HEK293 (cell line): ENCODE results near the gene CRYZL1.

ENCODE experiments used
- GLI4 ChIP-seq: fragments of 450-650 bp; formaldehyde crosslinking; IDR thresholded peaks from 2 replicates; pipeline ENCODE4 v1.5.1; 2016; ENCODE audit warnings: missing biosample characterization, missing genetic modification characterization
- HOXC10 ChIP-seq: sonication (generic); formaldehyde crosslinking; IDR thresholded peaks from 2 replicates; pipeline ENCODE4 v1.8.1; 2023; ENCODE audit warnings: mild to moderate bottlenecking, missing genetic modification reagents
- OSR2 ChIP-seq: fragments of 450-650 bp; formaldehyde crosslinking; IDR thresholded peaks from 2 replicates; pipeline ENCODE4 v1.5.1; 2016; ENCODE audit warnings: missing biosample characterization, missing genetic modification characterization
- REPIN1 ChIP-seq: fragments of 450-650 bp; formaldehyde crosslinking; IDR thresholded peaks from 2 replicates; pipeline ENCODE4 v1.5.1; 2017; ENCODE audit warnings: missing biosample characterization, missing genetic modification characterization, low read depth
- SP2 ChIP-seq: fragments of 450-650 bp; formaldehyde crosslinking; IDR thresholded peaks from 2 replicates; pipeline ENCODE4 v1.5.1; 2016; ENCODE audit warnings: missing biosample characterization, missing genetic modification characterization
- SP7 ChIP-seq: fragments of 450-650 bp; formaldehyde crosslinking; IDR thresholded peaks from 2 replicates; pipeline ENCODE4 v1.5.1; 2016; ENCODE audit warnings: missing biosample characterization, missing genetic modification characterization
- ZFHX2 ChIP-seq: fragments of 450-650 bp; formaldehyde crosslinking; conservative IDR thresholded peaks from 2 replicates; pipeline ENCODE4 v1.5.1; 2016; ENCODE audit warnings: missing biosample characterization, missing genetic modification characterization
- ZFP37 ChIP-seq: fragments of 450-650 bp; formaldehyde crosslinking; IDR thresholded peaks from 2 replicates; pipeline ENCODE4 v1.5.1; 2016; ENCODE audit warnings: missing biosample characterization, missing genetic modification characterization
- ZNF10 ChIP-seq: fragments of 450-650 bp; formaldehyde crosslinking; IDR thresholded peaks from 2 replicates; pipeline ENCODE4 v1.5.1; 2017; ENCODE audit warnings: missing biosample characterization, missing genetic modification characterization
- ZNF175 ChIP-seq: fragments of 450-650 bp; formaldehyde crosslinking; IDR thresholded peaks from 2 replicates; pipeline ENCODE4 v1.5.1; 2016; ENCODE audit warnings: missing biosample characterization, missing genetic modification characterization
- ZNF2 ChIP-seq: fragments of 450-650 bp; formaldehyde crosslinking; IDR thresholded peaks from 2 replicates; pipeline ENCODE4 v1.5.1; 2016; ENCODE audit warnings: missing biosample characterization, missing genetic modification characterization
- ZNF239 ChIP-seq: fragments of 450-650 bp; formaldehyde crosslinking; IDR thresholded peaks from 2 replicates; pipeline ENCODE4 v1.5.1; 2016; ENCODE audit warnings: missing biosample characterization, missing genetic modification characterization
- ZNF24 ChIP-seq: fragments of 450-650 bp; formaldehyde crosslinking; IDR thresholded peaks from 2 replicates; pipeline ENCODE4 v1.5.1; 2016; ENCODE audit warnings: missing biosample characterization, missing genetic modification characterization
- ZNF302 ChIP-seq: fragments of 450-650 bp; formaldehyde crosslinking; IDR thresholded peaks from 2 replicates; pipeline ENCODE4 v1.5.1; 2016; ENCODE audit warnings: missing biosample characterization, missing genetic modification characterization, low read depth
- ZNF341 ChIP-seq: fragments of 450-650 bp; formaldehyde crosslinking; IDR thresholded peaks from 2 replicates; pipeline ENCODE4; 2016; ENCODE audit warnings: low read depth, missing biosample characterization, missing genetic modification characterization
- ZNF391 ChIP-seq: fragments of 450-650 bp; formaldehyde crosslinking; IDR thresholded peaks from 2 replicates; pipeline ENCODE4 v1.5.1; 2016; ENCODE audit warnings: low read depth, missing biosample characterization, missing genetic modification characterization, borderline replicate concordance
- ZNF510 ChIP-seq: fragments of 450-650 bp; formaldehyde crosslinking; IDR thresholded peaks from 2 replicates; pipeline ENCODE4 v1.5.1; 2018; ENCODE audit warnings: mild to moderate bottlenecking, missing genetic modification characterization, missing biosample characterization; ENCODE audit not compliant: insufficient replicate concordance
- ZNF561 ChIP-seq: fragments of 450-650 bp; IDR thresholded peaks from 2 replicates; pipeline ENCODE4 v1.5.1; 2018; ENCODE audit warnings: missing biosample characterization, missing genetic modification characterization, borderline replicate concordance
- ZNF621 ChIP-seq: fragments of 450-650 bp; formaldehyde crosslinking; IDR thresholded peaks from 2 replicates; pipeline ENCODE4 v1.5.1; 2017; ENCODE audit warnings: missing biosample characterization, missing genetic modification characterization
- ZNF76 ChIP-seq: fragments of 450-650 bp; formaldehyde crosslinking; IDR thresholded peaks from 2 replicates; pipeline ENCODE4; 2016; ENCODE audit warnings: low read depth, missing biosample characterization, missing genetic modification characterization, borderline replicate concordance
- ZNF776 ChIP-seq: fragments of 450-650 bp; formaldehyde crosslinking; IDR thresholded peaks from 2 replicates; pipeline ENCODE4 v1.5.0; 2017; ENCODE audit warnings: missing biosample characterization, missing genetic modification characterization, borderline replicate concordance
- ZNF785 ChIP-seq: fragments of 450-650 bp; formaldehyde crosslinking; IDR thresholded peaks from 2 replicates; pipeline ENCODE4 v1.5.1; 2016; ENCODE audit warnings: missing biosample characterization, missing genetic modification characterization
- TF ChIP-seq, protein P1 (sequence below): fragments of 450-650 bp; formaldehyde crosslinking; IDR thresholded peaks from 2 replicates; pipeline ENCODE4 v1.5.1; 2016; ENCODE audit warnings: missing biosample characterization, missing genetic modification characterization
- TF ChIP-seq, protein P2 (sequence below): fragments of 450-650 bp; IDR thresholded peaks from 2 replicates; pipeline ENCODE4 v1.5.1; 2018; ENCODE audit warnings: missing biosample characterization, missing genetic modification characterization
- TF ChIP-seq, protein P3 (sequence below): fragments of 450-650 bp; formaldehyde crosslinking; IDR thresholded peaks from 2 replicates; pipeline ENCODE4 v1.5.1; 2016; ENCODE audit warnings: missing biosample characterization, missing genetic modification characterization
- TF ChIP-seq, protein P4 (sequence below): sonication (generic); formaldehyde crosslinking; IDR thresholded peaks from 2 replicates; pipeline ENCODE4 v1.8.1; 2022; ENCODE audit warnings: mild to moderate bottlenecking, moderate library complexity, missing genetic modification reagents
- TF ChIP-seq, protein P5 (sequence below): fragments of 450-650 bp; formaldehyde crosslinking; IDR thresholded peaks from 2 replicates; pipeline ENCODE4 v1.5.1; 2016; ENCODE audit warnings: missing biosample characterization, missing genetic modification characterization
- TF ChIP-seq, protein P6 (sequence below): fragments of 450-650 bp; formaldehyde crosslinking; IDR thresholded peaks from 2 replicates; pipeline ENCODE4 v1.5.1; 2016; ENCODE audit warnings: missing biosample characterization, missing genetic modification characterization
- TF ChIP-seq, protein P7 (sequence below): fragments of 450-650 bp; formaldehyde crosslinking; IDR thresholded peaks from 2 replicates; pipeline ENCODE4 v1.5.1; 2016; ENCODE audit warnings: missing biosample characterization, missing genetic modification characterization

Gene CRYZL1

DNA sequence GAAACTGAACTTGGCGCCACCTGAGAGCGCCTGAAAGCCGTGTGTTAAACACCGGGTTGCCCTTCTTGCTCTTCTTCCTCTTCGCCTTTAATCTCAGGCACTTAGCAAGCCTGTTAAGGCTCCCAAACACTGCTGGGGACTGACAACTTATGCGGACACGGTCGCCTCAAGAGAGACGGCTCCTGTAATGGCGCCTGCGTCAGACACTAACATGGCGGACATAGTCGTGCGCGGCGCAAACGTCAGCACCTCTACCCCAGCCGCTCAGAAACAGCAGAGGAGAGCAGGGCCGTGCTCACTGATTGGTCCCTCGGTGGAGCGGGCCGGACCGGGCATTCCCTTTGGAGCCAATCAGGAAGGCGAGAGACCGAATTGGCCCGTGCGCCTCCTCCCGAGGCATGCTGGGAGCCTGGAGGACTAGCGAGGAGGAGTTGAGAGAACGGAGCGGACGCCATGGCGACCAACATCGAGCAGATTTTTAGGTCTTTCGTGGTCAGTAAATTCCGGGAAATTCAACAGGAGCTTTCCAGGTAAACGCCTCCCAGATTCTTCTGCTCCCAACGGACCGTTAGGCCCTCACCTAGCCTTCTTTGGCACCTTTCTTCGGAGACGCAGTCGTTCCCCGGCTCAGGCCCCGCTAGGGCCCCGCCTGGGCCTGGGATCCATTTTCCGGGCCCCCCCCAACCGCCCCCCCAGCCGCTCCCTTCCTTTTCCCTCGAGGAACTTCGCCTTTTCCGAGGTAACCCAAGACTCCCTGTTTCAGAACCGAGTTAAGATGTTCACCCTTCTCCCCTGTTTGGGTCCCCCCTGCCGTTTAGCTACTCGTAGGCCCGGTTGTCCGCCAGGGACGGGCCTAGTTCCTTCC lies 98.7 kb downstream of the CRYZL1 start, which contains the start of gene SON (continued):
- TF ChIP-seq, protein P1, sequence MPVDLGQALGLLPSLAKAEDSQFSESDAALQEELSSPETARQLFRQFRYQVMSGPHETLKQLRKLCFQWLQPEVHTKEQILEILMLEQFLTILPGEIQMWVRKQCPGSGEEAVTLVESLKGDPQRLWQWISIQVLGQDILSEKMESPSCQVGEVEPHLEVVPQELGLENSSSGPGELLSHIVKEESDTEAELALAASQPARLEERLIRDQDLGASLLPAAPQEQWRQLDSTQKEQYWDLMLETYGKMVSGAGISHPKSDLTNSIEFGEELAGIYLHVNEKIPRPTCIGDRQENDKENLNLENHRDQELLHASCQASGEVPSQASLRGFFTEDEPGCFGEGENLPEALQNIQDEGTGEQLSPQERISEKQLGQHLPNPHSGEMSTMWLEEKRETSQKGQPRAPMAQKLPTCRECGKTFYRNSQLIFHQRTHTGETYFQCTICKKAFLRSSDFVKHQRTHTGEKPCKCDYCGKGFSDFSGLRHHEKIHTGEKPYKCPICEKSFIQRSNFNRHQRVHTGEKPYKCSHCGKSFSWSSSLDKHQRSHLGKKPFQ (tag by site-specific recombination): 0 out of 2 replicates have a peak, but pooled peaks have one; percentile 16
- TF ChIP-seq ZNF785 (no peak), ZNF302 (tag by site-specific recombination) (no peak), ZNF2 (tag by site-specific recombination) (peak; percentile 7), ZNF621 (tag by site-specific recombination) (no peak), ZNF510 (peak; percentile 36), ZNF10 (tag by site-specific recombination) (peak; percentile 29; the same call in 1 of the 2 replicates), GLI4 (tag by site-specific recombination) (peak; percentile 92), ZNF391 (tag by site-specific recombination) (peak; percentile 65; the same call in 1 of the 2 replicates), OSR2 (tag by site-specific recombination) (peak; percentile 35; the same call in 1 of the 2 replicates), ZNF561 (tag by site-specific recombination) (peak; percentile 89), ZFP37 (tag by site-specific recombination) (0 out of 2 replicates have a peak, but pooled peaks have one; percentile 24), ZNF76 (tag by site-specific recombination) (peak; percentile 97), ZFHX2 (tag by site-specific recombination) (peak; percentile 84), REPIN1 (tag by site-specific recombination) (peak; percentile 90; the same call in 1 of the 2 replicates), HOXC10 (CRISPR knock-in tag) (no peak), ZNF175 (no peak), SP7 (tag by site-specific recombination) (peak; percentile 78; the same call in 1 of the 2 replicates), ZNF341 (tag by site-specific recombination) (peak; percentile 5; the same call in 1 of the 2 replicates), ZNF24 (tag by site-specific recombination) (peak; percentile 81), ZNF776 (tag by site-specific recombination) (no peak), ZNF239 (tag by site-specific recombination) (no peak), SP2 (tag by site-specific recombination) (peak; percentile 96)
- TF ChIP-seq, protein P2, sequence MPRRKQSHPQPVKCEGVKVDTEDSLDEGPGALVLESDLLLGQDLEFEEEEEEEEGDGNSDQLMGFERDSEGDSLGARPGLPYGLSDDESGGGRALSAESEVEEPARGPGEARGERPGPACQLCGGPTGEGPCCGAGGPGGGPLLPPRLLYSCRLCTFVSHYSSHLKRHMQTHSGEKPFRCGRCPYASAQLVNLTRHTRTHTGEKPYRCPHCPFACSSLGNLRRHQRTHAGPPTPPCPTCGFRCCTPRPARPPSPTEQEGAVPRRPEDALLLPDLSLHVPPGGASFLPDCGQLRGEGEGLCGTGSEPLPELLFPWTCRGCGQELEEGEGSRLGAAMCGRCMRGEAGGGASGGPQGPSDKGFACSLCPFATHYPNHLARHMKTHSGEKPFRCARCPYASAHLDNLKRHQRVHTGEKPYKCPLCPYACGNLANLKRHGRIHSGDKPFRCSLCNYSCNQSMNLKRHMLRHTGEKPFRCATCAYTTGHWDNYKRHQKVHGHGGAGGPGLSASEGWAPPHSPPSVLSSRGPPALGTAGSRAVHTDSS (tag by site-specific recombination): peak; percentile 63
- TF ChIP-seq, protein P3, sequence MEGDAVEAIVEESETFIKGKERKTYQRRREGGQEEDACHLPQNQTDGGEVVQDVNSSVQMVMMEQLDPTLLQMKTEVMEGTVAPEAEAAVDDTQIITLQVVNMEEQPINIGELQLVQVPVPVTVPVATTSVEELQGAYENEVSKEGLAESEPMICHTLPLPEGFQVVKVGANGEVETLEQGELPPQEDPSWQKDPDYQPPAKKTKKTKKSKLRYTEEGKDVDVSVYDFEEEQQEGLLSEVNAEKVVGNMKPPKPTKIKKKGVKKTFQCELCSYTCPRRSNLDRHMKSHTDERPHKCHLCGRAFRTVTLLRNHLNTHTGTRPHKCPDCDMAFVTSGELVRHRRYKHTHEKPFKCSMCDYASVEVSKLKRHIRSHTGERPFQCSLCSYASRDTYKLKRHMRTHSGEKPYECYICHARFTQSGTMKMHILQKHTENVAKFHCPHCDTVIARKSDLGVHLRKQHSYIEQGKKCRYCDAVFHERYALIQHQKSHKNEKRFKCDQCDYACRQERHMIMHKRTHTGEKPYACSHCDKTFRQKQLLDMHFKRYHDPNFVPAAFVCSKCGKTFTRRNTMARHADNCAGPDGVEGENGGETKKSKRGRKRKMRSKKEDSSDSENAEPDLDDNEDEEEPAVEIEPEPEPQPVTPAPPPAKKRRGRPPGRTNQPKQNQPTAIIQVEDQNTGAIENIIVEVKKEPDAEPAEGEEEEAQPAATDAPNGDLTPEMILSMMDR: 0 out of 2 replicates have a peak, but pooled peaks have one; percentile 48
- TF ChIP-seq, protein P4, sequence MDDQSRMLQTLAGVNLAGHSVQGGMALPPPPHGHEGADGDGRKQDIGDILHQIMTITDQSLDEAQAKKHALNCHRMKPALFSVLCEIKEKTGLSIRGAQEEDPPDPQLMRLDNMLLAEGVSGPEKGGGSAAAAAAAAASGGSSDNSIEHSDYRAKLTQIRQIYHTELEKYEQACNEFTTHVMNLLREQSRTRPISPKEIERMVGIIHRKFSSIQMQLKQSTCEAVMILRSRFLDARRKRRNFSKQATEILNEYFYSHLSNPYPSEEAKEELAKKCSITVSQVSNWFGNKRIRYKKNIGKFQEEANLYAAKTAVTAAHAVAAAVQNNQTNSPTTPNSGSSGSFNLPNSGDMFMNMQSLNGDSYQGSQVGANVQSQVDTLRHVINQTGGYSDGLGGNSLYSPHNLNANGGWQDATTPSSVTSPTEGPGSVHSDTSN (CRISPR knock-in tag): peak; percentile 71
- TF ChIP-seq, protein P5, sequence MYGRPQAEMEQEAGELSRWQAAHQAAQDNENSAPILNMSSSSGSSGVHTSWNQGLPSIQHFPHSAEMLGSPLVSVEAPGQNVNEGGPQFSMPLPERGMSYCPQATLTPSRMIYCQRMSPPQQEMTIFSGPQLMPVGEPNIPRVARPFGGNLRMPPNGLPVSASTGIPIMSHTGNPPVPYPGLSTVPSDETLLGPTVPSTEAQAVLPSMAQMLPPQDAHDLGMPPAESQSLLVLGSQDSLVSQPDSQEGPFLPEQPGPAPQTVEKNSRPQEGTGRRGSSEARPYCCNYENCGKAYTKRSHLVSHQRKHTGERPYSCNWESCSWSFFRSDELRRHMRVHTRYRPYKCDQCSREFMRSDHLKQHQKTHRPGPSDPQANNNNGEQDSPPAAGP: peak; percentile 82
- TF ChIP-seq, protein P6, sequence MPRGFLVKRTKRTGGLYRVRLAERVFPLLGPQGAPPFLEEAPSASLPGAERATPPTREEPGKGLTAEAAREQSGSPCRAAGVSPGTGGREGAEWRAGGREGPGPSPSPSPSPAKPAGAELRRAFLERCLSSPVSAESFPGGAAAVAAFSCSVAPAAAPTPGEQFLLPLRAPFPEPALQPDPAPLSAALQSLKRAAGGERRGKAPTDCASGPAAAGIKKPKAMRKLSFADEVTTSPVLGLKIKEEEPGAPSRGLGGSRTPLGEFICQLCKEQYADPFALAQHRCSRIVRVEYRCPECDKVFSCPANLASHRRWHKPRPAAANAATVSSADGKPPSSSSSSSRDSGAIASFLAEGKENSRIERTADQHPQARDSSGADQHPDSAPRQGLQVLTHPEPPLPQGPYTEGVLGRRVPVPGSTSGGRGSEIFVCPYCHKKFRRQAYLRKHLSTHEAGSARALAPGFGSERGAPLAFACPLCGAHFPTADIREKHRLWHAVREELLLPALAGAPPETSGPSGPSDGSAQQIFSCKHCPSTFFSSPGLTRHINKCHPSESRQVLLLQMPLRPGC (tag by site-specific recombination): 0 out of 2 replicates have a peak, but pooled peaks have one; percentile 62
- TF ChIP-seq, protein P7, sequence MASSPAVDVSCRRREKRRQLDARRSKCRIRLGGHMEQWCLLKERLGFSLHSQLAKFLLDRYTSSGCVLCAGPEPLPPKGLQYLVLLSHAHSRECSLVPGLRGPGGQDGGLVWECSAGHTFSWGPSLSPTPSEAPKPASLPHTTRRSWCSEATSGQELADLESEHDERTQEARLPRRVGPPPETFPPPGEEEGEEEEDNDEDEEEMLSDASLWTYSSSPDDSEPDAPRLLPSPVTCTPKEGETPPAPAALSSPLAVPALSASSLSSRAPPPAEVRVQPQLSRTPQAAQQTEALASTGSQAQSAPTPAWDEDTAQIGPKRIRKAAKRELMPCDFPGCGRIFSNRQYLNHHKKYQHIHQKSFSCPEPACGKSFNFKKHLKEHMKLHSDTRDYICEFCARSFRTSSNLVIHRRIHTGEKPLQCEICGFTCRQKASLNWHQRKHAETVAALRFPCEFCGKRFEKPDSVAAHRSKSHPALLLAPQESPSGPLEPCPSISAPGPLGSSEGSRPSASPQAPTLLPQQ (tag by site-specific recombination): peak; percentile 69
